Neural crest cell (in vitro differentiated cells): ENCODE measurements around the gene TFE3. TPM values are rescaled to one million over a fixed set of nuclear protein-coding genes. Genes with fewer than 3 reads are reported as not detected.
A peak's percentile ranks its signal among the peaks of the same experiment; 100 is the strongest.

Source experiments
- DNase-seq: peaks from one replicate; pipeline ENCODE4 v3.0.0; 2021; ENCODE audit warnings: low read depth, mixed read lengths, low spot score
- H3K27ac Mint-ChIP-seq: one replicate; pipeline ENCODE4 v1.8.0; 2021; ENCODE audit warnings: mild to moderate bottlenecking, mixed read lengths; ENCODE audit not compliant: unreplicated experiment
- H3K27me3 Mint-ChIP-seq: 2 replicates; pipeline ENCODE4 v1.8.0; 2021; ENCODE audit warnings: low read depth, mild to moderate bottlenecking, mixed read lengths
- H3K36me3 Mint-ChIP-seq: 2 replicates; pipeline ENCODE4 v1.8.0; 2021; ENCODE audit warnings: low read depth, mild to moderate bottlenecking, mixed read lengths
- H3K4me1 Mint-ChIP-seq: 2 replicates; pipeline ENCODE4 v1.8.0; 2021; ENCODE audit warnings: mixed read lengths
- H3K4me3 Mint-ChIP-seq: one replicate; pipeline ENCODE4 v1.8.0; 2021; ENCODE audit warnings: mild to moderate bottlenecking, mixed read lengths
- H3K9me3 Mint-ChIP-seq: 2 replicates; pipeline ENCODE4 v1.8.0; 2021; ENCODE audit warnings: mixed read lengths
- CTCF ChIP-seq: fragments of 200-600 bp; sonication (generic); conservative IDR thresholded peaks from 2 replicates; pipeline ENCODE4 v1.5.0; 2021; ENCODE audit warnings: antibody characterized with exemption, mild to moderate bottlenecking
- total RNA-seq: library from RNA; stranded (reverse); gene quantifications from 2 replicates; pipeline ENCODE4 v1.2.1, GENCODE V29; 2021

Gene TFE3
- total RNA-seq, 1 donor from 2014 or later = 26.2 TPM

- no peak overlapping the region for H3K27ac Mint-ChIP-seq
- no peaks in the 10 kb centered on the region for H3K27me3 Mint-ChIP-seq
- peaks cover 3% of the 10 kb centered on the region for H3K36me3 Mint-ChIP-seq
- no peak overlapping the region for H3K4me3 Mint-ChIP-seq
- no peak for TF ChIP-seq CTCF
- no peak for DNase-seq
- H3K9me3 Mint-ChIP-seq = peaks cover 4% of the 10 kb centered on the region
- peaks cover 9% of the 10 kb centered on the region for H3K4me1 Mint-ChIP-seq
Observed at GRCh38 chrX:49059681-49060085, 16.5 kb upstream of the TFE3 start.

GRCh38 chrX:49059201-49059600, 16.0 kb upstream of the TFE3 start:
- Mint-ChIP-seq H3K4me1 (peaks cover 14% of the 10 kb centered on the region), H3K9me3 (peaks cover 9% of the 10 kb centered on the region), H3K27ac (no peak overlapping the region), H3K4me3 (no peak overlapping the region), H3K36me3 (peaks cover 7% of the 10 kb centered on the region), H3K27me3 (no peaks in the 10 kb centered on the region)
- TF ChIP-seq CTCF = no peak
- no peak for DNase-seq

GRCh38 chrX:49058794-49059193, 15.6 kb upstream of the TFE3 start, which contains the start of gene CCDC120:
TSS of gene CCDC120 (plus strand) at chrX:49058999. CDS start at chrX:49062042, 3,043 bp downstream.
- peaks cover 8% of the 10 kb centered on the region for H3K36me3 Mint-ChIP-seq
- no peak within 1 kb of the TSS for H3K27ac Mint-ChIP-seq
- no peak within 1 kb of the TSS for H3K4me3 Mint-ChIP-seq
- TF ChIP-seq CTCF = no peak
- peaks cover 12% of the 10 kb centered on the region for H3K9me3 Mint-ChIP-seq
- no peak for DNase-seq
- H3K27me3 Mint-ChIP-seq = no peaks in the 10 kb centered on the region
- peaks cover 18% of the 10 kb centered on the region for H3K4me1 Mint-ChIP-seq

- peaks cover 16% of the 10 kb centered on the region for H3K9me3 Mint-ChIP-seq
- peaks cover 8% of the 10 kb centered on the region for H3K36me3 Mint-ChIP-seq
- peak overlapping the region; percentile 85 for H3K4me3 Mint-ChIP-seq
- no peak for DNase-seq
- H3K27me3 Mint-ChIP-seq = peaks cover 2% of the 10 kb centered on the region
- H3K4me1 Mint-ChIP-seq = peaks cover 27% of the 10 kb centered on the region
- no peak for TF ChIP-seq CTCF
- no peak overlapping the region for H3K27ac Mint-ChIP-seq
Observed at GRCh38 chrX:49054073-49054762, 11.1 kb upstream of the TFE3 start.

GRCh38 chrX:49053223-49054072, 10.3 kb upstream of the TFE3 start:
- Mint-ChIP-seq H3K27me3 (peaks cover 2% of the 10 kb centered on the region), H3K36me3 (peaks cover 8% of the 10 kb centered on the region), H3K4me3 (peak overlapping the region; percentile 85), H3K4me1 (peaks cover 27% of the 10 kb centered on the region), H3K9me3 (peaks cover 16% of the 10 kb centered on the region), H3K27ac (peak overlapping the region; percentile 43)
- DNase-seq = peak; percentile 56
- no peak for TF ChIP-seq CTCF
